ENCODE data around the gene TCAIM. TPM values are rescaled to one million over a fixed set of nuclear protein-coding genes. Genes with fewer than 3 reads are reported as not detected.
A peak's percentile ranks its signal among the peaks of the same experiment; 100 is the strongest.

Gene TCAIM
- polyA plus RNA-seq, 1 experiment, result 29.6 TPM

DNA sequence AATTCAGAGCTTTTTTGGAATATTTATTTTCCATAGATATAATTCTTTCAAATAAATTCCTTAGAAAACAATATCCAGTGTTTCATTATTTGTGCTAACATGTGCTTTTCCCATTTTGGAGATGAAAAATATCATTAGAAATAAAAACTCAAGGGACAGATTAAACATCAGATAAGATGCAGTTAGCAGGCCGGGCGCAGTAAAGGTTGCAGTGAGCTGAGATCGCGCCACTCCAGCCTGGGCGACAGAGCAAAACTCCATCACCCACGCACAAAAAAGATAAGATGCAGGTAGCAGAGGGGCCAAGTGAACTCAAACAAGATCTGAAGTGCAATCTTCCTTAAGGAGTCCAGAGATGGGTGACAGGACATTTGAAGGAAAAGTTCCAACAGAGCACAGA, 90.9 kb downstream of the TCAIM start:
- ChIA-PET CTCF (no interaction called here), POLR2A (no interaction called here)

DNA sequence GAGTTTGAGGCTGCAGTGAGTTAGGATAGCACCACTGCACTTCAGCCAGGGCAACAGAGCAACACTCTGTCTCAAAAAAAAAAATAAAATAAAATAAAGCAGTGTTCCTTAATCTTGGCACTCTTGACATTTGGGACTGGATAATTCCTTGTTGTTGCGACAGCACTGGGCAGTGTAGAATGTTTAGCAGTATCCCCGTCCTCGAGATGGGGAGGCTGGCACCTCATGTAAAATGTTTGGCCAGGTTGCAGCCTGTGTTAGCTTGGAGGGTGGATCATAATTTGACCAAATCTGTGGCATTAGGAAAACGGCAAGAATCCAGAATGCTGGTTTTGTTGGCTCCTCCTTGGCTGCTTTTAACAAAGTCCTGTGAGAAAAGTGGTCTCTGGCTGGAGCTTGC, 91.9 kb downstream of the TCAIM start:
- no peaks in the 10 kb centered on the region for H3K9me3 ChIP-seq (ENCODE audit: control insufficient read depth, insufficient read depth, low read length)
- H3K4me3 ChIP-seq (ENCODE audit: low read depth, low read length), result no peak overlapping the region
- H3K27ac ChIP-seq (ENCODE audit: low read depth, low read length), result no peak overlapping the region
- TF ChIP-seq, protein P1, sequence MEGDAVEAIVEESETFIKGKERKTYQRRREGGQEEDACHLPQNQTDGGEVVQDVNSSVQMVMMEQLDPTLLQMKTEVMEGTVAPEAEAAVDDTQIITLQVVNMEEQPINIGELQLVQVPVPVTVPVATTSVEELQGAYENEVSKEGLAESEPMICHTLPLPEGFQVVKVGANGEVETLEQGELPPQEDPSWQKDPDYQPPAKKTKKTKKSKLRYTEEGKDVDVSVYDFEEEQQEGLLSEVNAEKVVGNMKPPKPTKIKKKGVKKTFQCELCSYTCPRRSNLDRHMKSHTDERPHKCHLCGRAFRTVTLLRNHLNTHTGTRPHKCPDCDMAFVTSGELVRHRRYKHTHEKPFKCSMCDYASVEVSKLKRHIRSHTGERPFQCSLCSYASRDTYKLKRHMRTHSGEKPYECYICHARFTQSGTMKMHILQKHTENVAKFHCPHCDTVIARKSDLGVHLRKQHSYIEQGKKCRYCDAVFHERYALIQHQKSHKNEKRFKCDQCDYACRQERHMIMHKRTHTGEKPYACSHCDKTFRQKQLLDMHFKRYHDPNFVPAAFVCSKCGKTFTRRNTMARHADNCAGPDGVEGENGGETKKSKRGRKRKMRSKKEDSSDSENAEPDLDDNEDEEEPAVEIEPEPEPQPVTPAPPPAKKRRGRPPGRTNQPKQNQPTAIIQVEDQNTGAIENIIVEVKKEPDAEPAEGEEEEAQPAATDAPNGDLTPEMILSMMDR (IDR thresholded peaks at IDR 0.05; ENCODE audit: low read depth, low read length), result no peak
- ChIA-PET POLR2A (no interaction called here), CTCF (no interaction called here)
- no peaks in the 10 kb centered on the region for H3K27me3 ChIP-seq (ENCODE audit: control insufficient read depth, insufficient read depth, low read length)
- no peak for DNase-seq (ENCODE audit: low read depth, low spot score)

More for the DNA sequence above, 90.9 kb downstream of the TCAIM start:
- H3K27me3 ChIP-seq (ENCODE audit: control insufficient read depth, insufficient read depth, low read length), result peaks cover 5% of the 10 kb centered on the region
- no peak overlapping the region for H3K27ac ChIP-seq (ENCODE audit: low read depth, low read length)
- no peaks in the 10 kb centered on the region for H3K9me3 ChIP-seq (ENCODE audit: control insufficient read depth, insufficient read depth, low read length)
- TF ChIP-seq, protein P1 (IDR thresholded peaks at IDR 0.05; ENCODE audit: low read depth, low read length), result no peak
- DNase-seq (ENCODE audit: low read depth, low spot score), result no peak
- no peak overlapping the region for H3K4me3 ChIP-seq (ENCODE audit: low read depth, low read length)

DNA sequence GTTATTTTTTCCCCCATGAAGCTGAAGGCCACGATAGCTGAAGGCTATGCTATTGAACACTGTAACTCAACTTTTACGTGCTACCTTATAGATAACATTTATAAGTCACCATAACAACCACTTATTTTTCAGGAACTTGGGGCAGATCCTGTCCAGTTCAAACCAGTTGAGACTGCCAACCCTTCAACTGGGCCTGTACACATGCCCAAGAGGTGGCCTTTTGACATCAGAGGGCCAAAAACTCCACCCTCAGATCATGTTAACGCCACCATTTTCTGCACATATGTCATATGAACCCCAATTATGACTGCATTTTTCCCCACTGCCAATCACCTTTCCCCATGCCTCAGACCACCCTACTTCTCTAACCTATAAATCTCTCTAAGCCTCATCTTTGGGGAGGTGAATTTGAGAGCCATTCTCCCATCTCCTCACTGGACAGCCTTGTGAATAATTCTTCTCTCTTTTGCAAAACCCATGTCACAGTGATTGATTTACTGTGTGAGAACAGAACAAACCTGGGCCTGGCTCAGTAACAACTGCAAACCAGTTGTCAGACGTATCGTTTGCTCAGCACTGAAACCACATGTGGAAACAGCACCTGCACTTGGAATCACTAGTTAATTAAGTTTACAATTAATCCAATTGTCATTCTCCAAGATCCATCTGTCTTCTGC, 96.4 kb downstream of the TCAIM start:
- CTCF ChIA-PET, result no interaction called here
- DNase-seq (ENCODE audit: low read depth, low spot score), result no peak
- no peaks in the 10 kb centered on the region for H3K9me3 ChIP-seq (ENCODE audit: control insufficient read depth, insufficient read depth, low read length)
- no peak overlapping the region for H3K27ac ChIP-seq (ENCODE audit: low read depth, low read length)
- POLR2A ChIA-PET, result no interaction called here
- no peak overlapping the region for H3K4me3 ChIP-seq (ENCODE audit: low read depth, low read length)
- no peaks in the 10 kb centered on the region for H3K27me3 ChIP-seq (ENCODE audit: control insufficient read depth, insufficient read depth, low read length)
- TF ChIP-seq, protein P1 (IDR thresholded peaks at IDR 0.05; ENCODE audit: low read depth, low read length), result no peak

DNA sequence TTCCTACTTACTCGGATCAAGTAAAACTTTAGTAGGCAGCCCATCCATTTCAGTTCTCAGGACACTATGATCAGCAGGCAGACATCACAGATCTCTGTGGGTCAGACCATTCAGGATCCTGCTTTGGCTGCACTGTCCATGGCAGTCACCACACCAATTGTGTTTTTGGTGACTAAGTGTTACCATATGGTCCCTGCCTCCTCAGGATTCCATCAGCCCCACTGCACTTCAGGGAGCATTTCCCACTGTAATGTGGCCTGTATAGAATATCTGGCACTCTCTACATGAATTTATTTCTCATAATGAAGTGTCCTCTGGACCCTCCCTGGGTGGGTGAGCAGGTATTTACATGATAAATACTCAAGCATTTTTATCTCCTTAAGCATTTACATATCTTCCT, 97.6 kb downstream of the TCAIM start:
- no peak overlapping the region for H3K4me3 ChIP-seq (ENCODE audit: low read depth, low read length)
- TF ChIP-seq, protein P1 (IDR thresholded peaks at IDR 0.05; ENCODE audit: low read depth, low read length), result no peak
- no peak for DNase-seq (ENCODE audit: low read depth, low spot score)
- no peaks in the 10 kb centered on the region for H3K27me3 ChIP-seq (ENCODE audit: control insufficient read depth, insufficient read depth, low read length)
- ChIA-PET CTCF (no interaction called here), POLR2A (no interaction called here)
- no peaks in the 10 kb centered on the region for H3K9me3 ChIP-seq (ENCODE audit: control insufficient read depth, insufficient read depth, low read length)
- peak overlapping the region; percentile 21 for H3K27ac ChIP-seq (ENCODE audit: low read depth, low read length)

DNA sequence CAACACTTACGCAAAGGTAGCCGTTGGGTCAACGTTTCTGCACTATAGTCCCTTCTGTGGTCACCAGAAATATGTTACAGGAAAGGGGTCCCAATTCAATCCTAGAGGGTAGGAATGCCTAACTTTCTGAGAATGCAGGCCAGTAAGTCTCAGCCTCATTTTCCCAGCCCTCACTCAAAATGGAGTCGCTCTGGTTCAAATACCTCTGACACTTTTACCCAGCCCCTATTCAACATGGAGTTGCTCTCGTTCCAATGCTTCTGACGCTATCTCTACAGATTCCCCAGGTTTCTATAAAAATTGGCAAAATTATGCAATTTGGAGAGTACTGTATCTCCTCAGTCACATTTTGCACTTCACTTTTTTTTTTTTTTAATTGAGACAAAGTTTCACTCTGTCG, 99.2 kb downstream of the TCAIM start:
- no peaks in the 10 kb centered on the region for H3K9me3 ChIP-seq (ENCODE audit: control insufficient read depth, insufficient read depth, low read length)
- DNase-seq (ENCODE audit: low read depth, low spot score), result no peak
- H3K4me3 ChIP-seq (ENCODE audit: low read depth, low read length), result no peak overlapping the region
- CTCF ChIA-PET, result no interaction called here
- TF ChIP-seq, protein P1 (IDR thresholded peaks at IDR 0.05; ENCODE audit: low read depth, low read length), result no peak
- POLR2A ChIA-PET, result no interaction called here
- H3K27ac ChIP-seq (ENCODE audit: low read depth, low read length), result no peak overlapping the region
- H3K27me3 ChIP-seq (ENCODE audit: control insufficient read depth, insufficient read depth, low read length), result no peaks in the 10 kb centered on the region
